Fibroblast of mammary gland (primary cell): ENCODE data around the gene AP1B1.

Experiments used
- DNase-seq: peaks from one replicate; pipeline ENCODE4 v3.0.0-alpha.2; 2010; ENCODE audit warnings: low read depth
- H3K4me3 ChIP-seq: 2 replicates; pipeline ENCODE4 v1.5.1; 2011; ENCODE audit warnings: low read depth, mild to moderate bottlenecking, low read length, moderate library complexity; ENCODE audit not compliant: control insufficient read depth
- CTCF ChIP-seq: conservative IDR thresholded peaks from 2 replicates; pipeline ENCODE4 v1.5.1; 2011; ENCODE audit warnings: low read depth, low read length, inconsistent platforms; ENCODE audit not compliant: control insufficient read depth, insufficient read depth

AP1B1 gene

GRCh38 chr22:29332886-29333496 is 55.4 kb downstream of the AP1B1 start:
- H3K4me3 ChIP-seq, result no peak overlapping the region
- TF ChIP-seq CTCF, result no peak
- DNase-seq, result peak; percentile 8

GRCh38 chr22:29331658-29332300 is 56.6 kb downstream of the AP1B1 start:
- no peak overlapping the region for H3K4me3 ChIP-seq
- no peak for DNase-seq
- no peak for TF ChIP-seq CTCF

- peak; percentile 34 for DNase-seq
- TF ChIP-seq CTCF, result no peak
These were observed 57.2 kb downstream of the AP1B1 start for GRCh38 chr22:29331213-29331612.

GRCh38 chr22:29330753-29331152 is 57.6 kb downstream of the AP1B1 start:
- no peak for TF ChIP-seq CTCF
- H3K4me3 ChIP-seq, result no peak overlapping the region
- DNase-seq, result peak; percentile 66

More at GRCh38 chr22:29331213-29331612, 57.2 kb downstream of the AP1B1 start:
- no peak overlapping the region for H3K4me3 ChIP-seq

GRCh38 chr22:29330291-29330690 is 58.1 kb downstream of the AP1B1 start:
- no peak for DNase-seq
- no peak overlapping the region for H3K4me3 ChIP-seq
- TF ChIP-seq CTCF, result no peak

- no peak for DNase-seq
- TF ChIP-seq CTCF, result no peak
- H3K4me3 ChIP-seq, result no peak overlapping the region
These were observed 58.8 kb downstream of the AP1B1 start for GRCh38 chr22:29329581-29329980.
